SK-N-SH (cell line): ENCODE data around the gene ORC3. TPM values are rescaled to one million over a fixed set of nuclear protein-coding genes. Genes with fewer than 3 reads are reported as not detected.

Experiments
- CTCF ChIA-PET: fragments of 300-600, 350-600 bp; formaldehyde crosslinking; extraction: SDS; loops from one replicate; lab custom pipeline; 2021; lab: Yijun Ruan, JAX
- POLR2A ChIA-PET: fragments of 350-600 bp; sonication (Branson Sonifier 250); formaldehyde crosslinking; extraction: SDS; loops from one replicate; lab custom pipeline; 2020; ENCODE audit warnings: antibody characterized with exemption, inconsistent platforms; lab: Yijun Ruan, JAX
- DNase-seq: peaks from one replicate; pipeline ENCODE4 v3.0.0; 2012
- H2AFZ ChIP-seq: fragments of 200-600 bp; sonication (generic); 2 replicates; pipeline ENCODE4 v1.8.1; 2016; ENCODE audit warnings: antibody characterized with exemption, mild to moderate bottlenecking, low read depth
- H3F3A ChIP-seq: fragments of 200-600 bp; sonication (generic); replicated peaks from 2 replicates; pipeline ENCODE3; 2016; ENCODE audit warnings: antibody characterized with exemption, mild to moderate bottlenecking; ENCODE audit not compliant: insufficient read depth
- H3K27ac ChIP-seq, 2 experiments: fragments of 200-500 bp in 1 of 2; fragments of 200-600 bp in 1 of 2; sonication (Bioruptor generic) in 1 of 2; sonication (generic), shearing (Covaris generic) in 1 of 2; 2 replicates each; pipeline versions ENCODE4 v1.5.1 to v1.6.1; 2014 to 2016; ENCODE audit warnings: low read depth in 2 of 2, inconsistent platforms in 1 of 2, low read length in 1 of 2, mild to moderate bottlenecking in 1 of 2, mixed read lengths in 1 of 2
- H3K27me3 ChIP-seq: fragments of 200-600 bp; sonication (generic), shearing (Covaris generic); 2 replicates; pipeline ENCODE4 v1.6.1; 2016; ENCODE audit warnings: mixed run types; ENCODE audit not compliant: insufficient read depth
- H3K36me3 ChIP-seq, 2 experiments: fragments of 200-500 bp in 1 of 2; fragments of 200-600 bp in 1 of 2; sonication (Bioruptor generic) in 1 of 2; sonication (generic) in 1 of 2; replicated peaks in 1 of 2; 2 replicates each; pipeline versions ENCODE3 to v1.5.1; 2014 to 2016; ENCODE audit warnings: low read length in 1 of 2, mild to moderate bottlenecking in 1 of 2; ENCODE audit not compliant: insufficient read depth in 2 of 2, control insufficient read depth in 1 of 2
- H3K4me1 ChIP-seq, 2 experiments: fragments of 200-500 bp in 1 of 2; fragments of 200-600 bp in 1 of 2; sonication (Bioruptor generic) in 1 of 2; sonication (generic), shearing (Covaris generic) in 1 of 2; 2 replicates each; pipeline versions ENCODE4 v1.5.1 to v1.6.1; 2014 to 2016; ENCODE audit warnings: low read depth in 1 of 2, low read length in 1 of 2, mixed run types in 1 of 2; ENCODE audit not compliant: insufficient read depth in 2 of 2, control insufficient read depth in 1 of 2
- H3K4me2 ChIP-seq: fragments of 200-600 bp; sonication (generic), shearing (Covaris generic); 2 replicates; pipeline ENCODE4 v1.6.1; 2017; ENCODE audit warnings: mixed run types
- H3K4me3 ChIP-seq, 2 experiments: fragments of 200-500 bp in 1 of 2; fragments of 200-600 bp in 1 of 2; sonication (Bioruptor generic) in 1 of 2; sonication (generic), shearing (Covaris generic) in 1 of 2; 2 replicates each; pipeline versions ENCODE4 v1.5.1 to v1.8.1; 2014 to 2016; ENCODE audit warnings: low read depth in 2 of 2, inconsistent platforms in 1 of 2, low read length in 1 of 2, mild to moderate bottlenecking in 1 of 2, mixed read lengths in 1 of 2, moderate library complexity in 1 of 2
- H3K79me2 ChIP-seq: fragments of 200-600 bp; sonication (generic); 2 replicates; pipeline ENCODE4 v1.8.1; 2017; ENCODE audit warnings: mild to moderate bottlenecking; ENCODE audit not compliant: insufficient read depth
- H3K9ac ChIP-seq: fragments of 200-600 bp; sonication (generic); 2 replicates; pipeline ENCODE4 v1.6.1; 2017; ENCODE audit warnings: mixed run types
- H3K9me2 ChIP-seq: fragments of 200-600 bp; sonication (generic); 2 replicates; pipeline ENCODE4 v1.6.1; 2017; ENCODE audit warnings: mixed run types
- H3K9me3 ChIP-seq: fragments of 200-600 bp; sonication (generic); 2 replicates; pipeline ENCODE4 v1.6.1; 2017; ENCODE audit warnings: mixed run types, mild to moderate bottlenecking, moderate library complexity
- H4K20me1 ChIP-seq: fragments of 200-600 bp; sonication (generic); 2 replicates; pipeline ENCODE4 v1.6.1; 2017; ENCODE audit warnings: mild to moderate bottlenecking, mixed run types; ENCODE audit not compliant: insufficient read depth
- CHD2 ChIP-seq: fragments of 150-350 bp; IDR thresholded peaks from 2 replicates; pipeline ENCODE4 v1.6.1; 2018; ENCODE audit warnings: low read length; ENCODE audit not compliant: partially characterized antibody
- EZH2phosphoT487 ChIP-seq: fragments of 200-600 bp; sonication (generic); IDR thresholded peaks from 2 replicates; pipeline ENCODE4 v1.6.1; 2017; ENCODE audit warnings: low read depth, mixed run types, mild to moderate bottlenecking, antibody characterized with exemption, moderate library complexity, borderline replicate concordance
- FOXM1 ChIP-seq: IDR thresholded peaks from 2 replicates; pipeline ENCODE4 v1.4.0; 2012; ENCODE audit warnings: low read depth, mild to moderate bottlenecking
- GATA2 ChIP-seq: sonication (generic); formaldehyde crosslinking; IDR thresholded peaks from 2 replicates; pipeline ENCODE4 v1.5.0; 2020; ENCODE audit warnings: mild to moderate bottlenecking, missing genetic modification reagents
- IRF3 ChIP-seq: fragments of 150-350 bp; IDR thresholded peaks from 2 replicates; pipeline ENCODE4 v1.6.1; 2016; ENCODE audit warnings: mild to moderate bottlenecking, low read depth, low read length
- MAX ChIP-seq: IDR thresholded peaks from 2 replicates; pipeline ENCODE4 v1.4.0; 2012; ENCODE audit warnings: low read depth
- MEF2A ChIP-seq: IDR thresholded peaks from 2 replicates; pipeline ENCODE4 v1.4.0; 2012; ENCODE audit warnings: low read depth, borderline replicate concordance
- NFIC ChIP-seq: IDR thresholded peaks from 2 replicates; pipeline ENCODE4 v1.4.0; 2012; ENCODE audit warnings: borderline replicate concordance
- POLR2AphosphoS5 ChIP-seq: IDR thresholded peaks from 2 replicates; pipeline ENCODE4 v1.6.1; 2012; ENCODE audit warnings: low read depth, low read length
- RCOR1 ChIP-seq: fragments of 150-350 bp; IDR thresholded peaks from 2 replicates; pipeline ENCODE4 v1.6.1; 2017; ENCODE audit warnings: antibody characterized with exemption, low read length
- REST ChIP-seq: IDR thresholded peaks from 2 replicates; pipeline ENCODE4 v1.6.1; 2012; ENCODE audit warnings: mild to moderate bottlenecking, low read depth, low read length, moderate library complexity
- RFX5 ChIP-seq: IDR thresholded peaks from 2 replicates; pipeline ENCODE4 v1.6.1; 2012; ENCODE audit warnings: mild to moderate bottlenecking, improper control_type of control experiment, low read length
- TAF1 ChIP-seq: IDR thresholded peaks from 2 replicates; pipeline ENCODE4 v1.6.1; 2012; ENCODE audit warnings: low read depth, mild to moderate bottlenecking, low read length, moderate library complexity, borderline replicate concordance
- TCF12 ChIP-seq: IDR thresholded peaks from 2 replicates; pipeline ENCODE4 v1.4.0; 2012
- YY1 ChIP-seq: IDR thresholded peaks from 2 replicates; pipeline ENCODE4 v1.4.0; 2012; ENCODE audit warnings: low read depth, mild to moderate bottlenecking
- WGBS: methylation state at CpG from one replicate; pipeline ENCODE4 v1.1.6; 2017; ENCODE audit warnings: low lambda C conversion rate; 5-methylcytosine and 5-hydroxymethylcytosine counted together
- polyA plus RNA-seq, 3 experiments: library from polyadenylated mRNA; depleted of rRNA; stranded (reverse); fragments of >200 nt; gene quantifications; 2 replicates each; pipeline ENCODE4 v1.2.3, GENCODE V29; 2012

Gene ORC3
- polyA plus RNA-seq, 1 of the 3 experiments (the other 2 are of a cell fraction): 13.3 TPM

- TF ChIP-seq FOXM1 (no peak), YY1 (no peak), NFIC (no peak), RCOR1 (no peak), TAF1 (no peak), POLR2AphosphoS5 (no peak), IRF3 (no peak), MAX (no peak), CHD2 (no peak), TCF12 (no peak), MEF2A (no peak), RFX5 (no peak), GATA2 (CRISPR knock-in tag) (no peak), EZH2phosphoT487 (no peak), REST (no peak)
- H3K4me1 ChIP-seq: no peaks in the 10 kb centered on the region
- H3K27ac ChIP-seq: no peak overlapping the region
- H3K79me2 ChIP-seq: no peaks in the 10 kb centered on the region
- H4K20me1 ChIP-seq: no peaks in the 10 kb centered on the region
- H3K4me2 ChIP-seq: no peak overlapping the region
- H3F3A ChIP-seq: peaks cover 5% of the 10 kb centered on the region
- ChIA-PET POLR2A (no interaction called here), CTCF (interaction anchor here (0.8 to 2.0 kb wide), 4 partner anchors 10 to 249 kb away, joined by 3 to 5 read pairs (median 3); no protein-coding TSS in a partner anchor)
- H3K9me2 ChIP-seq: no peaks in the 10 kb centered on the region
- H3K27me3 ChIP-seq: no peaks in the 10 kb centered on the region
- 46% methylated on average over 1 of the region's 1 CpG for WGBS
- H3K9me3 ChIP-seq: no peaks in the 10 kb centered on the region
- no peak for DNase-seq
- no peak overlapping the region for H2AFZ ChIP-seq
- no peak overlapping the region for H3K9ac ChIP-seq
- H3K36me3 ChIP-seq: peaks cover 14 to 23% of the 10 kb centered on the region in 2 experiments
- no peak overlapping the region for H3K4me3 ChIP-seq
These were observed 51.2 kb downstream of the ORC3 start for GRCh38 chr6:87641065-87641692.
